B cell (primary cell): Measurements from ENCODE around the gene L2HGDH. TPM values are rescaled to one million over a fixed set of nuclear protein-coding genes. Genes with fewer than 3 reads are reported as not detected.

Experiments
- ATAC-seq: fragments of 200-7000 bp; cut with Tn5 transposase; one replicate; pipeline ENCODE4 v1.10.0; 2021; ENCODE audit warnings: low read depth, mild to moderate bottlenecking, moderate number of reproducible peaks, moderate library complexity
- CTCF ChIA-PET: fragments of 350-600 bp; sonication (Branson Sonifier 250); formaldehyde crosslinking; loops from one replicate; lab custom pipeline; 2021; ENCODE audit warnings: antibody characterized with exemption, inconsistent platforms; lab: Charles Lee
- POLR2A ChIA-PET: fragments of 350-600 bp; sonication (Branson Sonifier 250); formaldehyde crosslinking; loops from one replicate; lab custom pipeline; 2021; ENCODE audit warnings: antibody characterized with exemption; lab: Charles Lee
- DNase-seq: peaks from one replicate; pipeline ENCODE4 v3.0.0; 2013
- H2AFZ ChIP-seq: 2 replicates; pipeline ENCODE4 v1.6.1; 2012; ENCODE audit warnings: mild to moderate bottlenecking, low read depth, low read length; ENCODE audit not compliant: insufficient read depth, poor library complexity, severe bottlenecking
- H3K27ac ChIP-seq, 2 donors: 1 replicate in 1 of 2; 2 replicates in 1 of 2; pipeline ENCODE4 v1.5.1; 2012 to 2013; ENCODE audit warnings: low read length in 2 of 2, mild to moderate bottlenecking in 2 of 2, moderate library complexity in 1 of 2
- H3K27me3 ChIP-seq, 4 experiments: fragments of 200-600 bp in 1 of 4; sonication (generic) in 1 of 4; replicated peaks in 1 of 4; 1 replicate in 2 of 4; 2 replicates in 2 of 4; pipeline versions ENCODE4 v1.6.1 to v1.7.0; 2013 to 2016; ENCODE audit warnings: low read length in 3 of 4, mild to moderate bottlenecking in 2 of 4, mixed read lengths in 1 of 4, moderate library complexity in 1 of 4; ENCODE audit not compliant: insufficient read depth in 4 of 4, control insufficient read depth in 3 of 4; ENCODE audit errors: control extremely low read depth in 1 of 4
- H3K36me3 ChIP-seq, 2 experiments: replicated peaks in 1 of 2; 1 replicate in 1 of 2; 2 replicates in 1 of 2; pipeline versions ENCODE4 v1.6.1 to v1.7.1; 2013; ENCODE audit warnings: low read length in 1 of 2; ENCODE audit not compliant: insufficient read depth in 2 of 2, control insufficient read depth in 1 of 2; ENCODE audit errors: control extremely low read depth in 1 of 2, extremely low read depth in 1 of 2
- H3K4me1 ChIP-seq, 2 donors: fragments of 200-600 bp in 1 of 2; sonication (generic) in 1 of 2; 1 replicate in 1 of 2; 2 replicates in 1 of 2; pipeline versions ENCODE4 v1.5.1 to v1.6.1; 2013 to 2017; ENCODE audit warnings: low read length in 2 of 2; ENCODE audit not compliant: control insufficient read depth in 2 of 2, insufficient read depth in 2 of 2
- H3K4me2 ChIP-seq: replicated peaks from 2 replicates; pipeline ENCODE3; 2012; ENCODE audit warnings: mild to moderate bottlenecking, low read depth, low read length; ENCODE audit not compliant: poor library complexity, severe bottlenecking
- H3K4me3 ChIP-seq, 5 experiments: fragments of 200-600 bp in 1 of 5; sonication (generic) in 1 of 5; 1 replicate in 3 of 5; 2 replicates in 2 of 5; pipeline versions ENCODE4 v1.5.1 to v1.7.0; 2011 to 2016; ENCODE audit warnings: low read length in 4 of 5, mild to moderate bottlenecking in 4 of 5, low read depth in 2 of 5, control low read depth in 1 of 5, moderate library complexity in 1 of 5; ENCODE audit not compliant: insufficient read depth in 1 of 5; ENCODE audit errors: control extremely low read depth in 1 of 5, extremely low read depth in 1 of 5
- H3K79me2 ChIP-seq: fragments of 200-600 bp; sonication (generic); one replicate; pipeline ENCODE4 v1.6.0; 2016; ENCODE audit warnings: low read length; ENCODE audit not compliant: control insufficient read depth, insufficient read depth
- H3K9ac ChIP-seq: fragments of 200-600 bp; sonication (generic); 2 replicates; pipeline ENCODE4 v1.6.1; 2017; ENCODE audit warnings: mild to moderate bottlenecking, low read length, moderate library complexity
- H3K9me3 ChIP-seq, 3 donors: one replicate each; pipeline versions ENCODE4 v1.6.1 to v1.7.1; 2013; ENCODE audit warnings: low read length in 2 of 3; ENCODE audit not compliant: control insufficient read depth in 2 of 3, insufficient read depth in 1 of 3; ENCODE audit errors: control extremely low read depth in 1 of 3
- H4K20me1 ChIP-seq: 2 replicates; pipeline ENCODE4 v1.6.0; 2012; ENCODE audit warnings: mild to moderate bottlenecking, low read length; ENCODE audit not compliant: insufficient read depth, control insufficient read depth, poor library complexity, severe bottlenecking
- H3K27ac Mint-ChIP-seq: one replicate; pipeline ENCODE4 v1.8.0; 2021; ENCODE audit warnings: mixed read lengths
- H3K27me3 Mint-ChIP-seq: one replicate; pipeline ENCODE4 v1.8.0; 2021; ENCODE audit warnings: mixed read lengths
- H3K4me1 Mint-ChIP-seq: one replicate; pipeline ENCODE4 v1.8.0; 2021; ENCODE audit warnings: mixed read lengths
- H3K4me3 Mint-ChIP-seq: one replicate; pipeline ENCODE4 v1.8.0; 2021; ENCODE audit warnings: mixed read lengths
- H3K9me3 Mint-ChIP-seq: one replicate; pipeline ENCODE4 v1.8.0; 2022; ENCODE audit warnings: mixed read lengths; ENCODE audit not compliant: insufficient read depth
- EZH2 ChIP-seq: IDR thresholded peaks from 2 replicates; pipeline ENCODE4 v1.6.1; 2012; ENCODE audit warnings: borderline replicate concordance, low read depth, mild to moderate bottlenecking, moderate library complexity, low read length; ENCODE audit not compliant: insufficient read depth, poor library complexity, severe bottlenecking
- WGBS: methylation state at CpG from one replicate; pipeline ENCODE4 v1.1.5; 2013; ENCODE audit warnings: missing lambda C conversion rate; ENCODE audit not compliant: insufficient coverage; 5-methylcytosine and 5-hydroxymethylcytosine counted together
- intact Hi-C: fragments of 100-400 bp; cut with micrococcal nuclease; formaldehyde crosslinking; loops from one replicate; pipeline ENCODE4 v1.10.0; 2022
- polyA plus RNA-seq: library from polyadenylated mRNA; depleted of rRNA; stranded (reverse); fragments of >200 nt; gene quantifications from 2 replicates; pipeline ENCODE4 v1.2.3, GENCODE V29; 2012
- small RNA-seq: library from RNA; depleted of rRNA; stranded (forward); fragments of <200 nt; gene quantifications from one replicate; pipeline ENCODE3, GENCODE V24; 2012; ENCODE audit warnings: low replicate concordance, low read depth; ENCODE audit not compliant: insufficient read length
- total RNA-seq, 2 donors: library from RNA; stranded (reverse); fragments of 120-200 nt in 1 of 2; gene quantifications; 1 replicate in 1 of 2; 2 replicates in 1 of 2; pipeline versions ENCODE4 v1.2.3 to v1.2.4, GENCODE V29; 2013 to 2022
- TF ChIP-seq, protein P1 (sequence below): fragments of 200-600 bp; IDR thresholded peaks from one replicate; pipeline ENCODE4 v1.8.0; 2022; ENCODE audit warnings: antibody characterized with exemption, mild to moderate bottlenecking

The L2HGDH gene
- total and polyA plus RNA-seq, 2 donors (not counting 1 experiment from before 2014, with no cell fraction given), result 1.1 to 5.5 TPM

DNA sequence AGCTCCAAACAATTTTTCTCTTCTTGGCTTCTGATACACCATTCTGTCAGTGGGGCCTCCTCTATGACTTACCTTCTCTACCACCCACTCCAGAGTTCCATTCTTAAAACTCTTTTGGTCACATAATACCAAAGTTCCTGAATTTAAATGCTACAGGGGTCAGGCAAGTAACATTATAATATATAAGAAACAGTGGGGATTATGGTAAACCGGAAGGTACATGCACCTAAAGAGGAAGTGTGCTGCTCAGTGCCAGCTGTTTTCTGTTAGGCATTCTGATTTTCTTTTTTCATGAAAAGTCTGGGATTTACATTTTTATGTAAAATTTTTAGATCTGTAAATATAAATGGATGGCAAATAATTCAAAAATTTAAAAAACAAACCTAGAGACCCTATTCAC, 120.5 kb downstream of the L2HGDH start:
- TF ChIP-seq, protein P1, sequence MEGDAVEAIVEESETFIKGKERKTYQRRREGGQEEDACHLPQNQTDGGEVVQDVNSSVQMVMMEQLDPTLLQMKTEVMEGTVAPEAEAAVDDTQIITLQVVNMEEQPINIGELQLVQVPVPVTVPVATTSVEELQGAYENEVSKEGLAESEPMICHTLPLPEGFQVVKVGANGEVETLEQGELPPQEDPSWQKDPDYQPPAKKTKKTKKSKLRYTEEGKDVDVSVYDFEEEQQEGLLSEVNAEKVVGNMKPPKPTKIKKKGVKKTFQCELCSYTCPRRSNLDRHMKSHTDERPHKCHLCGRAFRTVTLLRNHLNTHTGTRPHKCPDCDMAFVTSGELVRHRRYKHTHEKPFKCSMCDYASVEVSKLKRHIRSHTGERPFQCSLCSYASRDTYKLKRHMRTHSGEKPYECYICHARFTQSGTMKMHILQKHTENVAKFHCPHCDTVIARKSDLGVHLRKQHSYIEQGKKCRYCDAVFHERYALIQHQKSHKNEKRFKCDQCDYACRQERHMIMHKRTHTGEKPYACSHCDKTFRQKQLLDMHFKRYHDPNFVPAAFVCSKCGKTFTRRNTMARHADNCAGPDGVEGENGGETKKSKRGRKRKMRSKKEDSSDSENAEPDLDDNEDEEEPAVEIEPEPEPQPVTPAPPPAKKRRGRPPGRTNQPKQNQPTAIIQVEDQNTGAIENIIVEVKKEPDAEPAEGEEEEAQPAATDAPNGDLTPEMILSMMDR, result no peak
- TF ChIP-seq EZH2, result no peak
- no peaks in the 10 kb centered on the region for H3K27me3 Mint-ChIP-seq
- H2AFZ ChIP-seq, result no peak overlapping the region
- no peaks in the 10 kb centered on the region for H3K9me3 ChIP-seq
- ATAC-seq (no peak), DNase-seq (no peak)
- no CpG with 5 or more reads among the region's 1 CpG for WGBS
- H3K4me1 Mint-ChIP-seq, result peaks cover 1% of the 10 kb centered on the region
- no peaks in the 10 kb centered on the region for H3K4me1 ChIP-seq
- no peaks in the 10 kb centered on the region for H3K27me3 ChIP-seq
- H3K4me3 Mint-ChIP-seq, result no peak overlapping the region
- H3K79me2 ChIP-seq, result no peaks in the 10 kb centered on the region
- no peaks in the 10 kb centered on the region for H4K20me1 ChIP-seq
- CTCF ChIA-PET, result no interaction called here
- H3K4me3 ChIP-seq, result no peak overlapping the region
- H3K27ac ChIP-seq, result no peak overlapping the region
- no peaks in the 10 kb centered on the region for H3K9me3 Mint-ChIP-seq
- intact Hi-C loops, result loop anchor here (10.0 kb wide), 1 partner anchor 57 kb away; no protein-coding TSS in a partner anchor
- no peak overlapping the region for H3K27ac Mint-ChIP-seq
- POLR2A ChIA-PET, result no interaction called here
- H3K9ac ChIP-seq, result no peak overlapping the region
- H3K4me2 ChIP-seq, result no peak overlapping the region
- peaks cover 8 to 12% of the 10 kb centered on the region in 2 experiments for H3K36me3 ChIP-seq

Small RNAs within 50 kb of the gene (small RNA-seq; reads per million reads assigned to genes)
- not detected for gene MIR4504

Other genes starting within 250 kb of the L2HGDH start
- 22.8 and 27.1 TPM in 2 replicates for gene VCPKMT, start 195.7 kb downstream of the L2HGDH start, total RNA-seq
- gene VCPKMT, start 195.7 kb downstream of the L2HGDH start, polyA plus RNA-seq, result 40.3 and 69.4 TPM in 2 replicates
- gene SOS2, start 80.7 kb downstream of the L2HGDH start, total RNA-seq, result 51.0 and 55.3 TPM in 2 replicates
- gene SOS2, start 80.7 kb downstream of the L2HGDH start, polyA plus RNA-seq, result 9.6 and 14.2 TPM in 2 replicates
- 31.9 and 40.0 TPM in 2 replicates for gene DMAC2L, start 95 bp upstream of the L2HGDH start, total RNA-seq
- 19.0 and 19.9 TPM in 2 replicates for gene DMAC2L, start 95 bp upstream of the L2HGDH start, polyA plus RNA-seq
- 7.9 and 8.9 TPM in 2 replicates for gene CDKL1, start 84.7 kb upstream of the L2HGDH start, total RNA-seq
- 4.4 and 5.3 TPM in 2 replicates for gene CDKL1, start 84.7 kb upstream of the L2HGDH start, polyA plus RNA-seq
- gene MAP4K5, start 220.3 kb upstream of the L2HGDH start, total RNA-seq, result 58.2 and 60.0 TPM in 2 replicates
- gene MAP4K5, start 220.3 kb upstream of the L2HGDH start, polyA plus RNA-seq, result 14.1 and 25.3 TPM in 2 replicates
- 2.9 and 3.8 TPM in 2 replicates for gene ATL1, start 247.9 kb upstream of the L2HGDH start, total RNA-seq
- 1.1 and 2.9 TPM in 2 replicates for gene ATL1, start 247.9 kb upstream of the L2HGDH start, polyA plus RNA-seq